Memory B cell (primary cell): ENCODE results near the gene CAMTA1.

Experiments
- ATAC-seq: fragments of 150-1000 bp; cut with Tn5 transposase; 2 replicates; pipeline ENCODE4 v1.10.0; 2021; ENCODE audit warnings: low read depth, mild to moderate bottlenecking, moderate library complexity
- DNase-seq, 2 donors: peaks; one replicate each; pipeline ENCODE4 v3.0.0; 2022; ENCODE audit warnings: low spot score in 2 of 2
- H3K27ac Mint-ChIP-seq: one replicate; pipeline ENCODE4 v1.8.0; 2022; ENCODE audit warnings: mild to moderate bottlenecking, moderate library complexity, mixed read lengths
- H3K27me3 Mint-ChIP-seq: one replicate; pipeline ENCODE4 v1.8.0; 2022; ENCODE audit warnings: mixed read lengths
- H3K36me3 Mint-ChIP-seq: one replicate; pipeline ENCODE4 v1.8.0; 2022; ENCODE audit warnings: mild to moderate bottlenecking, mixed read lengths
- H3K4me1 Mint-ChIP-seq: one replicate; pipeline ENCODE4 v1.8.0; 2022; ENCODE audit warnings: mixed read lengths
- H3K4me3 Mint-ChIP-seq: one replicate; pipeline ENCODE4 v1.8.0; 2022; ENCODE audit warnings: mild to moderate bottlenecking, moderate library complexity, mixed read lengths
- H3K9me3 Mint-ChIP-seq: one replicate; pipeline ENCODE4 v1.8.0; 2022; ENCODE audit warnings: mixed read lengths

The CAMTA1 gene

GRCh38 chr1:7420470-7421100, 635.3 kb downstream of the CAMTA1 start:
- Mint-ChIP-seq H3K4me3 (no peak overlapping the region), H3K4me1 (no peaks in the 10 kb centered on the region), H3K27me3 (peaks cover 7% of the 10 kb centered on the region), H3K36me3 (peaks cover 6% of the 10 kb centered on the region), H3K27ac (no peak overlapping the region), H3K9me3 (peaks cover 6% of the 10 kb centered on the region)
- DNase-seq = no peak
- ATAC-seq = no peak

DNA sequence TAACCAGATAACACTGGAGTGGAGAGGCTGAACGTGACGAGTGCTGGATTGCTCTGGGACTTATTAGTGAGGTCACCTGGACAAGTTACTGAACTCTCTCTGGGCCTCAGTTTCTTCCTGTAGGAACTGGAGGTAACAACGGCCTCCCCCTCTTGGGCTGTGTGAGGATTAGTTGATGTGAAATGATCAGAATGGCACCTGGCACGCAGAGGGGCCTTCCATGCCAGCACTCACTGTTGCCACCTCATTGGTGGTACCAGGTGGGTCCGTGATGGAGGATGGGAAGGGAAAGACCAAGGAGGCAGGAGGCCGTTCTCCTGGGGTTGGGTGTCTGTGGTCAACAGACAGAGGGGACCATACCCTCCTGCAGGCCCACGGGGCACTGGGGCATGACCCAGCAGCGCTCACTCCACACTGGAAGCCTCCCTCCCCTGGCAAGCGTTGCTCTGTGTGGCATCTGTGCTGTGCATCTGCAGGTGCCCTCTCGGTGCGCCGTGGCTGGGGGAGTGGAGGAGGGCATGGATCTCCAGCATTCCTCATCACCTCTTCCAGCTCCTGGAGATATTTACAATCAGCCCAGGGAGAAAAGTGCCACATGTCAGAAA, 636.3 kb downstream of the CAMTA1 start:
- Mint-ChIP-seq H3K27ac (no peak overlapping the region), H3K36me3 (peaks cover 6% of the 10 kb centered on the region), H3K27me3 (peaks cover 7% of the 10 kb centered on the region), H3K4me1 (no peaks in the 10 kb centered on the region), H3K4me3 (no peak overlapping the region), H3K9me3 (peaks cover 4% of the 10 kb centered on the region)
- DNase-seq (no peak), ATAC-seq (no peak)

DNA sequence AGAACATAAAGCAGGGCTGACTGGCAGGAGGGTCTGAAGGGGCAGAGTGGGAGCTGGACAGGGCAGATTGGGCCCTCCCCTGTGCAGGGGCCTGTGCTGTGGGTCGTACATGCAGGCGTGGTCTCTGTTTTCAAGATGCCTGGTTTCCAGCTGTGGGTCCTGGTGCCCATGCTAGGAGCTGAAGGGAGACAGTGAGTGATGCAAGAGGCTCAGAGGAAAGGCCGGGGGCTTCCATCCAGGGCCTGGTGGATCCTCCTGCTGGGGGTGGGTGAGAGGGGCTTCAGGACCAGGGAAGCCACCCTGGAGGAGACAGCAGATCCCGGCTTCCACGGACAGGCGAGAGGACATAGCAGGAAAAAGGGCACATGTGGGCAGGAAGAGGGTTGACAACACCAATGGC, 636.8 kb downstream of the CAMTA1 start:
- Mint-ChIP-seq H3K27ac (no peak overlapping the region), H3K27me3 (peaks cover 7% of the 10 kb centered on the region), H3K4me3 (no peak overlapping the region), H3K9me3 (peaks cover 4% of the 10 kb centered on the region), H3K36me3 (peaks cover 6% of the 10 kb centered on the region), H3K4me1 (no peaks in the 10 kb centered on the region)
- ATAC-seq (no peak), DNase-seq (no peak)

GRCh38 chr1:7422561-7422960, 637.3 kb downstream of the CAMTA1 start:
- H3K4me1 Mint-ChIP-seq = no peaks in the 10 kb centered on the region
- peaks cover 4% of the 10 kb centered on the region for H3K9me3 Mint-ChIP-seq
- no peak for DNase-seq
- H3K4me3 Mint-ChIP-seq = no peak overlapping the region
- H3K27me3 Mint-ChIP-seq = peaks cover 7% of the 10 kb centered on the region
- no peak for ATAC-seq
- H3K36me3 Mint-ChIP-seq = peaks cover 5% of the 10 kb centered on the region
- H3K27ac Mint-ChIP-seq = no peak overlapping the region

- Mint-ChIP-seq H3K27me3 (peaks cover 6% of the 10 kb centered on the region), H3K27ac (no peak overlapping the region), H3K9me3 (peaks cover 2% of the 10 kb centered on the region), H3K4me1 (no peaks in the 10 kb centered on the region), H3K4me3 (no peak overlapping the region), H3K36me3 (peaks cover under 1% of the 10 kb centered on the region)
- ATAC-seq (no peak), DNase-seq (no peak)
These were observed 637.7 kb downstream of the CAMTA1 start for GRCh38 chr1:7422966-7423365.

GRCh38 chr1:7424352-7424890, 639.2 kb downstream of the CAMTA1 start:
- Mint-ChIP-seq H3K27me3 (peaks cover 5% of the 10 kb centered on the region), H3K36me3 (no peaks in the 10 kb centered on the region)
- no peak for DNase-seq

DNA sequence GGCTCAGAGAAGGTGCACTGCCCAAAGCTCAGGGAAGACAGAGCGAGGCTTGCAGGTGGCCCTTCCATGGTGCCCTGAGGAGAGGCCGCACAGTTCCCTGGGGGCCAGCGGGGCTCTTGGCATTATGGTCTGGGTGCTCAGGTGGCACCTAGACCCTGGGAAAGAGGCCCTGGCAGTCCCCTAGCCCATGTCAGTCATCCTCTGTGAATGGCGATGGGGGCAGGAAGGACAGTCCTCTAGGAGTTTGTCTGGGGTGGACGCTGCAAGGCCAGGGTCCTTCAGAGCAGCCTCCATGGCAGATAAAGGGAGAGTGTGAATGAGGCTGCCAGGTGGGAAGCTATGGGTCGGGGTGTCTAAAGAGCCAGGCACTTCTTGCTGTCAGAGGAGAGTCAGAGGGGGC, 640.0 kb downstream of the CAMTA1 start:
- Mint-ChIP-seq H3K27ac (no peak overlapping the region), H3K4me3 (no peak overlapping the region)

More at GRCh38 chr1:7424352-7424890, 639.2 kb downstream of the CAMTA1 start:
- Mint-ChIP-seq H3K4me1 (no peaks in the 10 kb centered on the region), H3K9me3 (no peaks in the 10 kb centered on the region), H3K27ac (no peak overlapping the region), H3K4me3 (no peak overlapping the region)
- no peak for ATAC-seq

DNA sequence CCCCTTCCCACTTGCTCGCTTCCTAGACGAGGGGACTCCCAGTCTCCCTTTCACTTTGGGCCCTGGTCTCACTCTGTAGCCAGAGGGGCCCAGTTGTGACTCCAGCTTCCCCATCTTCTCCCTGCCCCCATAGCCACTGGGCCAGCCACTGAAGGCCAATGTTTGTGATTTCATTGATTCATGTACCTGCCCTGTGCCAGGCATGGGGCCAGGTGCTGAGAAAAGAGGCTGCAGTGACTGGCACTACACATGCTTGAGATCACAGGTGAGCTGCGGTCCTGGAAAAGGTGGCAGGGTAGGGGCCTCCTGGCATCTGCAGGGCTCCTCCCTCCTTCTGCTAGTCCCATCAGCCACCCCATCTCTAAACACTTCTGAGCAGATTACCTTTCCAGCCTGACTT, 640.5 kb downstream of the CAMTA1 start:
- Mint-ChIP-seq H3K27me3 (peaks cover 5% of the 10 kb centered on the region), H3K4me1 (no peaks in the 10 kb centered on the region), H3K36me3 (no peaks in the 10 kb centered on the region), H3K27ac (no peak overlapping the region), H3K9me3 (no peaks in the 10 kb centered on the region), H3K4me3 (no peak overlapping the region)
- ATAC-seq (no peak), DNase-seq (no peak)

More for the DNA sequence above, 640.0 kb downstream of the CAMTA1 start:
- no peak for DNase-seq
- Mint-ChIP-seq H3K9me3 (no peaks in the 10 kb centered on the region), H3K36me3 (no peaks in the 10 kb centered on the region), H3K27me3 (peaks cover 5% of the 10 kb centered on the region), H3K4me1 (no peaks in the 10 kb centered on the region)
- no peak for ATAC-seq

DNA sequence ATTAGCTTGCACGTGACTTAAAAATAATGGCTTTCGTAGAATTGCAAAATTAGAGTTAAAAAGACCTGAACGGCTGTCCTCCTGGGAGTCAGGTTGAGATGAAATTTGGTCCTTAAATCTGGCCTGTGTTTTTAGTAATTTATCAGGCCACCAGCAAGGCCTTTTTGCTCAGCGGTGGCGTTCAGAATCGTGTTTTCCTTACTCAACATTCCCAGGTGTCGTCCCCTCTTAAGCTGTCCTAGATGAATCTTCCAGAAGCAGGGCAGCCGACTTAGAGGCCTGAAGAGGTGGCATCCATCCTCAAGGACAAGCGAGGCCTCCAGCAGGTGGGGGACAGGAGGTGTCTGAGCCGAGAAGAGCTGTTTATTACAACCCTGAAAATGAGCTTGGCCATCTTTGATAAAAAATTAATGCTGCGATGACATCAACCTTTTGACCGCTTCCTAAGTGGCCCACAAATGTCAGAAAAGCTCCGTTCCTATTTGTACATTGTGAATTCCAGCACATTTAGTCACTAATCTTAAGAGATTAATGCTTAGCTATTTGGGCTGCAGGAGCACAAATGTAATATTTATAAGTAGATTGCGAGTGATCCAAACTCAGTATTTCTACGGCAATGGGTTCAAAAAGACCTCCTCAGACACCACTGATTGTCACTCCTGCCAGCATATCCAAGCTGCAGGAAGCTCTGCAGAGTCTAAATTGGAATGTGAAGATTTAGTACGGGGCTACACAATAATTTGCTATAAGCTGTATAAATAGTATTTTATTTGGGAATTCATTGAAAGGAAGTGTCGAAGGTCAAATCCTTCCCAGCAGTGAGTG, 641.7 kb downstream of the CAMTA1 start:
- H3K36me3 Mint-ChIP-seq = no peaks in the 10 kb centered on the region
- no peak overlapping the region for H3K27ac Mint-ChIP-seq
- H3K4me3 Mint-ChIP-seq = no peak overlapping the region
- DNase-seq (no peak), ATAC-seq (no peak)
- no peaks in the 10 kb centered on the region for H3K9me3 Mint-ChIP-seq
- H3K27me3 Mint-ChIP-seq = peaks cover 3% of the 10 kb centered on the region
- H3K4me1 Mint-ChIP-seq = no peaks in the 10 kb centered on the region

DNA sequence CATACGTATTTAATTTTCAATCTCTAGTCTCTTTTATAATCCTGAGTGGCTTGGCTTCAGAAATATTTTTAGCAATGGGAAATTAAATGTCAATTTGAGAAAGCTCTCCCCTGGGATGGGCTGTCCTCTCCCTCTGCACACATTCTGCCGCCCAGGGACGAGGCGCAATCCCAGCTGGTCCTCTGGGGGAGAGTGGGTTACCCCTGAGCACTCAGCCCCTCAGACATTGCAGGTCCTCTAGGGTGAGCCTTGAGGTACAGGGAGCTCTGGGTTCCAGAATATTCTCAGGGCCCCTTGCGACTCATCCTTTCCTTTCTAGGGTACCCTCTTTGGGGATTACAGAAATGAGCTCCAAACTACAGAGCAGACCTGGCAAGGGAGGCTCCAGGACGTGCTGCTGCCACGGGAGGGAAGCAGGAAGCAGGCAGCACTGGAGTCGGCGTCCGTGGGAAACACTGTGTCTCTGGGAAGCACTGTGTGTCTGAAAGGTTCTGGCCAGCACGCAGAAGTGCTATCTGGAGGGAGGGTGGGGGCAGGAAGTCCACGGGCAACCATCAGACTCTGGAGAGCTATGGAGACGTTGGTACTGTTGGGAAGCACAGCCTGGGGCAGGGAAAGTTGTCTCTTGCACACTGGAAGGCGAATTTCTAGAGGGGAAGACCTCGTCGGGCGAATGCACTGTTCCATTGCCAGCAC, 642.5 kb downstream of the CAMTA1 start:
- no peak for DNase-seq
- Mint-ChIP-seq H3K4me3 (no peak overlapping the region), H3K36me3 (no peaks in the 10 kb centered on the region), H3K27ac (no peak overlapping the region), H3K4me1 (no peaks in the 10 kb centered on the region), H3K9me3 (no peaks in the 10 kb centered on the region), H3K27me3 (peaks cover 3% of the 10 kb centered on the region)
- ATAC-seq = no peak

DNA sequence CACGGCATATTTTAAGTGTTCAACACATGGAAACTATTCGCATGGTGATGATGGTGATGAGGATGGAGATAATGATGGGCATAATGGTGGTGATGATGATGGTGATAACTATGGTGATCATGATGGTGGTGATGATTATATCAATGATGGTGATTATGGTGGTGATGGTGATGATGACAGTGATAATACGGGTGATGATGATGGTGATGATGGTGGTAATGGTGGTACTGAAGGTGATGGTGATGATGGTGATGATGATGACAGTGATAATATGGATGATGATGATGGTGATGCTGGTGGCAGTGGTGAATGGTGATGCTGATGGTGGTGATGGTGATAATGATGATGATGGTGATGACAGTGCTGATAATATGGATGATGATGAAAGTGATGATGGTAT, 644.0 kb downstream of the CAMTA1 start:
- H3K4me1 Mint-ChIP-seq = no peaks in the 10 kb centered on the region
- no peak for ATAC-seq

GRCh38 chr1:7430047-7430608, 644.9 kb downstream of the CAMTA1 start:
- no peak overlapping the region for H3K4me3 Mint-ChIP-seq
- H3K36me3 Mint-ChIP-seq = no peaks in the 10 kb centered on the region
- no peak overlapping the region for H3K27ac Mint-ChIP-seq
- H3K9me3 Mint-ChIP-seq = peaks cover 5% of the 10 kb centered on the region
- no peak for DNase-seq
- H3K27me3 Mint-ChIP-seq = peaks cover 5% of the 10 kb centered on the region
- no peak for ATAC-seq
- no peaks in the 10 kb centered on the region for H3K4me1 Mint-ChIP-seq

More for the DNA sequence above, 644.0 kb downstream of the CAMTA1 start:
- no peak for DNase-seq
- peaks cover 4% of the 10 kb centered on the region for H3K9me3 Mint-ChIP-seq
- H3K27me3 Mint-ChIP-seq = peaks cover 4% of the 10 kb centered on the region
- no peak overlapping the region for H3K4me3 Mint-ChIP-seq
- no peaks in the 10 kb centered on the region for H3K36me3 Mint-ChIP-seq
- H3K27ac Mint-ChIP-seq = no peak overlapping the region

DNA sequence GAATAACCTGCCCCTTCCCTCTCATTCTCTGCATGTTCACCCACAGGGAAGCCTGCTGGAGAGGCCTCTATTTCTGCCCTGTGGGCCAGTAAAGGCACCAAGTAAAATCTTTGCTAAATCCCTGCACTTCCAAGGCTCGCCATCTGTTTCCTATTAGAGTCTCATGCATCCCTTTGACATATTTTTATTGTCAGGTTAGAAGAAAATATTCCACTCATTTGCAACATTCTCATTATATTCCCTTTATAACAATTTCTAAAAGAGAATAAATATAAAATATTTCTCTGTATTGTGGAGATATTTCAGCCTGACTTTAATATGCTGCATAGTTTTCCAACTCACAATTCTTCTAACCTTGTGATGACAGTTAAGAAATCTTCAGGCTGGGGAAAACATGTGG, 645.4 kb downstream of the CAMTA1 start:
- Mint-ChIP-seq H3K9me3 (peaks cover 5% of the 10 kb centered on the region), H3K36me3 (no peaks in the 10 kb centered on the region), H3K27ac (no peak overlapping the region), H3K4me1 (no peaks in the 10 kb centered on the region), H3K27me3 (peaks cover 5% of the 10 kb centered on the region), H3K4me3 (no peak overlapping the region)
- no peak for DNase-seq
- ATAC-seq = no peak
